WTC11 (cell line): Measurements from ENCODE around the gene SLBP.

Experiments
- ATF6 ChIP-seq: sonication (generic); formaldehyde crosslinking; IDR thresholded peaks from 2 replicates; pipeline ENCODE4 v1.8.1; 2023; ENCODE audit warnings: mild to moderate bottlenecking, missing genetic modification reagents
- CTCF ChIP-seq: fragments of 200-600 bp; IDR thresholded peaks from 2 replicates; pipeline ENCODE4 v1.8.0; 2022; ENCODE audit warnings: antibody characterized with exemption
- IRF1 ChIP-seq: sonication (generic); formaldehyde crosslinking; IDR thresholded peaks from 2 replicates; pipeline ENCODE4 v1.8.0; 2023; ENCODE audit warnings: missing genetic modification reagents
- NR2C2 ChIP-seq: sonication (generic); formaldehyde crosslinking; IDR thresholded peaks from 2 replicates; pipeline ENCODE4 v1.8.0; 2022; ENCODE audit warnings: mild to moderate bottlenecking, missing genetic modification reagents
- TEAD1 ChIP-seq: sonication (generic); formaldehyde crosslinking; IDR thresholded peaks from 2 replicates; pipeline ENCODE4 v1.8.0; 2022; ENCODE audit warnings: mild to moderate bottlenecking, missing genetic modification reagents
- ZBTB21 ChIP-seq: sonication (generic); formaldehyde crosslinking; IDR thresholded peaks from 2 replicates; pipeline ENCODE4 v1.8.1; 2023; ENCODE audit warnings: mild to moderate bottlenecking, missing genetic modification reagents, borderline replicate concordance
- TF ChIP-seq, protein P1 (sequence below): sonication (generic); formaldehyde crosslinking; IDR thresholded peaks from 2 replicates; pipeline ENCODE4 v1.8.0; 2022; ENCODE audit warnings: mild to moderate bottlenecking, missing genetic modification reagents

DNA sequence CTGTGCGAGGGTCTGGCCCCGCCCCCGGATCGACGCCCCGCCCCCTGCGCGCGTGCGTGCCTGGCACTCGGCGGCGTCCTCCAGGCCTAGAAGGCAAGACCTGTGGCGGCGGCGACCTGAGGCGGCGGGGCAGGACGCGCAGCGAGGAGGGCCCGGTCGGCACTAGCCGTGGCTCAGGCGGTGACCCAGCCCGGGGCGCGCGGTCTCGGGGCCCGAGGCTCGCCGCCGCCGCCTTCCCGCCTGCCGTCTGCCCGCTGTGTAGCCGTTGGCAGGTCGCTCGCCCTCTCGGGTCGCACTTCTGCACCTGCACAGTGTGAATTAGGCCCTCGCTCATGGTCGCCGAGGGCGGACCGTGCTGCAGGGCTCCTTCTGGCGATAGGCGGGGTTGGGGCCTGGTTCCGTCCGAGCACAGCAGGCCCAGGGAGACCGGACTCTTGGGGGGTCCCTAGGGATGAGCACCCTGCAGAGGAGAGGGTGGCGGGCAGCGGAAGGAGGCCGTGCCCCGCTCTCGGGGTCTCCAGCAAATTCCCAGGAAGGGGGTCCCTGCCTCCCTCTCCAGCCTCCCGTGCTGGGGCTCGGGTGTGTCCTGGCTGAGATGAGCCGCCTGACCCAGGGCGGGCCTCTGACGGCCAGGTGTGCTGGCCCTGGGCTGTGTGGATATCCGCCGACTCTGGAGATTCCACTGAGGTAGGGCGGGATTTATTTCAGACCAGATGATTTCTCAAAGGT lies 27.4 kb downstream of the SLBP start:
- no peak for TF ChIP-seq IRF1 (CRISPR knock-in tag)
- TF ChIP-seq CTCF, result no peak
- TF ChIP-seq ZBTB21 (CRISPR knock-in tag), result no peak; the same call in 1 of the 2 replicates
- no peak for TF ChIP-seq ATF6 (CRISPR knock-in tag)
- no peak; the same call in 1 of the 2 replicates for TF ChIP-seq TEAD1
- no peak for TF ChIP-seq NR2C2
- TF ChIP-seq, protein P1, sequence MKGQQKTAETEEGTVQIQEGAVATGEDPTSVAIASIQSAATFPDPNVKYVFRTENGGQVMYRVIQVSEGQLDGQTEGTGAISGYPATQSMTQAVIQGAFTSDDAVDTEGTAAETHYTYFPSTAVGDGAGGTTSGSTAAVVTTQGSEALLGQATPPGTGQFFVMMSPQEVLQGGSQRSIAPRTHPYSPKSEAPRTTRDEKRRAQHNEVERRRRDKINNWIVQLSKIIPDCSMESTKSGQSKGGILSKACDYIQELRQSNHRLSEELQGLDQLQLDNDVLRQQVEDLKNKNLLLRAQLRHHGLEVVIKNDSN (CRISPR knock-in tag), result no peak
